Gastroesophageal sphincter (tissue), 4 donors: ENCODE data around the gene TESMIN. TPM values are rescaled to one million over a fixed set of nuclear protein-coding genes. Genes with fewer than 3 reads are reported as not detected.

Experiments used
- ATAC-seq: fragments of 150-250 bp; one replicate; pipeline ENCODE4 v1.9.1; 2016; ENCODE audit warnings: mild to moderate bottlenecking, moderate library complexity
- H3K27ac ChIP-seq, 4 donors: fragments of 200-600 bp; sonication (generic) in 3 of 4; 1 replicate in 3 of 4; 2 replicates in 1 of 4; pipeline ENCODE4 v1.5.1; 2016 to 2019
- H3K27me3 ChIP-seq: fragments of 200-600 bp; sonication (generic); one replicate; pipeline ENCODE4 v1.5.1; 2019
- H3K36me3 ChIP-seq, 2 donors: fragments of 200-600 bp; sonication (generic); one replicate each; pipeline ENCODE4 v1.5.1; 2019; ENCODE audit warnings: control low read depth in 1 of 2
- H3K4me1 ChIP-seq, 3 donors: fragments of 200-600 bp; sonication (generic); 1 replicate in 2 of 3; 2 replicates in 1 of 3; pipeline ENCODE4 v1.5.1; 2016 to 2019; ENCODE audit warnings: control low read depth in 2 of 3
- H3K4me3 ChIP-seq, 2 donors: fragments of 200-600 bp; sonication (generic); one replicate each; pipeline ENCODE4 v1.5.1; 2019; ENCODE audit warnings: mild to moderate bottlenecking in 1 of 2, moderate library complexity in 1 of 2
- H3K9me3 ChIP-seq, 3 donors: fragments of 200-600 bp; sonication (generic); one replicate each; pipeline ENCODE4 v1.5.1; 2017 to 2019; ENCODE audit warnings: control low read depth in 2 of 3
- CTCF ChIP-seq, 4 experiments: fragments of 200-600 bp in 2 of 4; fragments of 450-650 bp in 2 of 4; sonication (generic) in 1 of 4; IDR thresholded peaks; one replicate each; pipeline ENCODE4 v1.5.1; 2017 to 2019; ENCODE audit warnings: antibody characterized with exemption in 4 of 4, mild to moderate bottlenecking in 2 of 4, moderate library complexity in 2 of 4
- EP300 ChIP-seq: sonication (generic); formaldehyde crosslinking; IDR thresholded peaks from one replicate; pipeline ENCODE4 v1.6.1; 2017; ENCODE audit warnings: antibody characterized with exemption, mild to moderate bottlenecking
- POLR2A ChIP-seq, 2 donors: fragments of 450-650 bp; IDR thresholded peaks; one replicate each; pipeline ENCODE4 v1.6.1; 2017; ENCODE audit warnings: antibody characterized with exemption in 2 of 2, mild to moderate bottlenecking in 2 of 2, moderate library complexity in 1 of 2
- POLR2AphosphoS5 ChIP-seq: sonication (generic); formaldehyde crosslinking; IDR thresholded peaks from one replicate; pipeline ENCODE4 v1.6.1; 2017; ENCODE audit warnings: antibody characterized with exemption
- WGBS, 2 donors: methylation state at CpG; one replicate each; pipeline ENCODE4 v1.1.5; 2018; ENCODE audit warnings: low coverage in 1 of 2; 5-methylcytosine and 5-hydroxymethylcytosine counted together
- total RNA-seq, 4 donors: library from RNA; depleted of rRNA; stranded (reverse); fragments of >200 nt; gene quantifications; one replicate each; pipeline ENCODE4 v1.1.0, GENCODE V29; 2016

TESMIN gene
- total RNA-seq, 4 donors from 2014 or later = 0.12 to 0.54 (median 0.27) TPM; not detected in 1

DNA sequence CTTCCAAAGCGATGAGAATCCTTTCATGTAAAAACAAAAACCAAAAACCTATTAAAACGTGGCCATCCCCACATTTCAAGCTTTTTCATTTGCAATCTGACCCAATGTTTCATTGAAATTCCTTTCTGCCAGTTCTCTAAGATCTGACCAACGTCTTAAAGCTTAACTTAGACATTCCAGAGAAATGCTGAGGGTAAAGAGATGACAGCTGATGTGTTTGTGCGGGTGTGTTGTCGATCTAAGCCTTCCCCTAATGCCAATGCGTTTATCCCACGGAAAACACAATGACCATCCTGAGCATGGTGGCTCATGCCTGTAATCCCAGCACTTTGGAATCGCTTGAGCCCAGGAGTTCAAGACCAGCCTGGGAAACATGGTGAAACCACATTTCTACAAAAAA is 6.4 kb upstream of the TESMIN start:
- Histone ChIP-seq H3K27ac (no peak overlapping the region), H3K4me3 (no peak overlapping the region), H3K4me1 (no peaks in the 10 kb centered on the region), H3K9me3 (no peaks in the 10 kb centered on the region), H3K36me3 (peaks cover 0 to 88% of the 10 kb centered on the region in 2 donors), H3K27me3 (no peaks in the 10 kb centered on the region)
- ATAC-seq = no peak
- no peak for TF ChIP-seq POLR2A (IDR thresholded peaks at IDR 0.05)
- TF ChIP-seq EP300 = no peak
- TF ChIP-seq POLR2AphosphoS5 = no peak
- WGBS, 2 donors = 78 to 87% methylated on average over 8 of the region's 8 CpGs

GRCh38 chr11:68756171-68756766 is 4.9 kb upstream of the TESMIN start:
- H3K27me3 ChIP-seq = no peaks in the 10 kb centered on the region
- WGBS, 2 donors = 90% methylated on average over 7 to 9 of the region's 12 CpGs
- no peak for TF ChIP-seq POLR2A (IDR thresholded peaks at IDR 0.05)
- TF ChIP-seq EP300 = no peak
- no peak for TF ChIP-seq POLR2AphosphoS5
- TF ChIP-seq CTCF (IDR thresholded peaks at IDR 0.05) = no peak

GRCh38 chr11:68753300-68753699 is 2.0 kb upstream of the TESMIN start:
- Histone ChIP-seq H3K4me1 (peaks cover 0 to 20% (median 13%) of the 10 kb centered on the region in 3 donors), H3K4me3 (no peak overlapping the region), H3K9me3 (no peaks in the 10 kb centered on the region), H3K27ac (no peak overlapping the region), H3K27me3 (no peaks in the 10 kb centered on the region), H3K36me3 (peaks cover 0 to 43% of the 10 kb centered on the region in 2 donors)
- ATAC-seq = no peak
- whole genome bisulfite sequencing, 2 donors = 68 to 81% methylated on average over 6 to 8 of the region's 9 CpGs
- no peak for TF ChIP-seq POLR2A (IDR thresholded peaks at IDR 0.05)
- no peak for TF ChIP-seq EP300
- TF ChIP-seq POLR2AphosphoS5 = no peak
- TF ChIP-seq CTCF (IDR thresholded peaks at IDR 0.05) = no peak

More at GRCh38 chr11:68756171-68756766, 4.9 kb upstream of the TESMIN start:
- Histone ChIP-seq H3K4me3 (no peak overlapping the region), H3K4me1 (peaks cover 0 to 8% (median 5%) of the 10 kb centered on the region in 3 donors), H3K36me3 (peaks cover 0 to 73% of the 10 kb centered on the region in 2 donors), H3K27ac (no peak overlapping the region), H3K9me3 (no peaks in the 10 kb centered on the region)
- ATAC-seq = no peak

DNA sequence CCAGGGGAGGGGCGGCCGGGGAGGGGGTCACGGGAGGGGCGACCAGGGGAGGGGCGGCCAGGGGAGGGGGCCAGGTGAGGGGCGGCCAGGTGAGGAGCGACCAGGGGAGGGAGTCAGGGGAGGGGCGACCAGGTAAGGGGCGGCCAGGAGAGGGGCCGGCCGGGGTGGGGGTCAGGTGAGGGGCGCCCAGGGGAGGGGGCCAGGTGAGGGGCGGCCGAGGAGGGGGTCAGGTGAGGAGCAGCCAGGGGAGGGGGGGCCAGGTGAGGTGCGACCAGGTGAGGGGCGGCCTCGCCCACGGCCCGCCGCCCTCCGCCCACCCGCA is 355 bp downstream of the TESMIN start:
- peaks cover 0 to 20% (median 13%) of the 10 kb centered on the region in 3 donors for H3K4me1 ChIP-seq
- H3K9me3 ChIP-seq = no peaks in the 10 kb centered on the region
- H3K27me3 ChIP-seq = no peaks in the 10 kb centered on the region
- TF ChIP-seq POLR2AphosphoS5 (no peak), EP300 (no peak), CTCF (IDR thresholded peaks at IDR 0.05) (no peak), POLR2A (IDR thresholded peaks at IDR 0.05) (no peak)
- WGBS, 2 donors = no CpG with 5 or more reads among the region's 22 CpGs
- H3K36me3 ChIP-seq = peaks cover 0 to 20% of the 10 kb centered on the region in 2 donors
- H3K27ac ChIP-seq = peak overlapping the region in 2 of 4 donors; percentile 21 to 52
- peak; percentile 8 for ATAC-seq
- peak overlapping the region; percentile 15 to 54 for H3K4me3 ChIP-seq

DNA sequence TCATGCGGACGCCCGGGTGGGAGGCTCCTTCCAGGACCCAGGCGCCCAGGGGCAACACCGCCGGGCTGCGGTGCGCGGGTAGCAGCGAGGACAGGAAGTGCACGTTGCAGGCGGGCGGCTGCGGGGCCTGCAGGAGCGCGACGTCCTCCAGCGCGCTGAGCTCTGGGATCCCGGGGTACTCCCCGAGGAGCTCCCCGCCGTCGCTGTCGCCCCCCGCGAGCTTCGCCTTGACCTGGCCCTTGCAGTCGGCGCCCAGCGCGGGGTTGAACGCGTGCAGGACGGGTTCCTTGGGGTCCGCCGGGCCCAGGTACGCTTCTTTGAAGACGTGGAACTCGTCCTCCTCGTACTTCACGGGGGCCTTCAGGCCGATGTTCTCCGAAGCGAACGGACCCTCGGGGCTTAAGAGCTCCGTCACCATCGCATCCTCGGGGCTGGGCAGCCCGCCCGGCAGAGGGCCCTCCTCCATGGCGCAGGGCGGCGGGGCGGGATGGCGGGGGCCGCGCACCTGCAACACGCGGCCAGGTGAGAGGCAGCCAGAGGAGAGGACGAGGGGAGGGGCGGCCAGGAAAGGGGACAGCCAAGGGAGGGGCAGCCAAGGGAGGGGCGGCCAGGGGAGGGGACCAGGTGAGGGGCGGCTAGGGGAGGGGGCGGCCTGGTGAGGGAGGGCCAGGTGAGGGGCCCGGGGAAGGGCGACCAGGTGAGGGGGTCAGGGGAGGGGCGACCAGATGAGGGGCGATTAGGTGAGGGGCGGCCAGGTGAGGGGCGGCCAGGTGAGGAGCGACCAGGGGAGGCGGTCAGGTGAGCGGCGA is 921 bp downstream of the TESMIN start:
- TF ChIP-seq CTCF (IDR thresholded peaks at IDR 0.05) = no peak
- no peak for TF ChIP-seq POLR2A (IDR thresholded peaks at IDR 0.05)
- no peak for TF ChIP-seq POLR2AphosphoS5
- TF ChIP-seq EP300 = no peak
- H3K27ac ChIP-seq = peak overlapping the region in 1 of 4 donors; percentile 52

More for the DNA sequence above, 921 bp downstream of the TESMIN start:
- H3K36me3 ChIP-seq = peaks cover 0 to 15% of the 10 kb centered on the region in 2 donors
- no peaks in the 10 kb centered on the region for H3K9me3 ChIP-seq
- ATAC-seq = no peak
- WGBS, 2 donors = no CpG with 5 or more reads among the region's 76 CpGs
- no peaks in the 10 kb centered on the region for H3K27me3 ChIP-seq
- peaks cover 0 to 20% (median 13%) of the 10 kb centered on the region in 3 donors for H3K4me1 ChIP-seq
- H3K4me3 ChIP-seq = peak overlapping the region in 1 of 2 donors; percentile 54
